Gastrocnemius medialis (tissue), 4 donors: Measurements from ENCODE around the gene GPR62.

Experiments
- POLR2A ChIP-seq, 2 donors: fragments of 450-650 bp; IDR thresholded peaks; one replicate each; pipeline ENCODE4 v1.6.1; 2017; ENCODE audit warnings: antibody characterized with exemption in 2 of 2, mild to moderate bottlenecking in 2 of 2, moderate library complexity in 2 of 2
- TF ChIP-seq, protein P1 (sequence below), 5 experiments: fragments of 450-650 bp in 3 of 5; fragments of 200-600 bp in 2 of 5; sonication (generic) in 2 of 5; IDR thresholded peaks in 4 of 5; conservative IDR thresholded peaks in 1 of 5; 1 replicate in 4 of 5; 2 replicates in 1 of 5; pipeline ENCODE4 v1.5.1; 2016 to 2019; ENCODE audit warnings: antibody characterized with exemption in 5 of 5, mild to moderate bottlenecking in 3 of 5, moderate library complexity in 3 of 5

DNA sequence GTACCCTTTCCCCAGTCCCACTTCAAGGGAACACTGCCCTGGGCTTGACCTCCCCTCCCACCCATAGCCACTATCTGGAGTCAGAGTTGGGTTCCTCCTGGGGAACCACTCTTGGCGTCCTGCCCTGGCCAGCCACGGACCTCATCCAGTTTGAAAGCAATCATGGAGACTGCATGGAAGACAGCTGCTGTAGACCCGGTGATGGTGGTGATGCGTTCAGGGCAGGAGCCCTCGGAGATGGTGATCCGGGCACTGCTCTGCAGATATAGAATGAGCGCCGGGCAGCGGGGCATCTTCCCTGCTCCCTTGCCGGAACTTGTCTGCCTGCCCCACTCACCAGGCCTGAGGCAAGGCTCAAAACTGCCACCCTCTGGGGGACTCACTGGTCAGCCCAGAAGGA, 5.2 kb downstream of the GPR62 start:
- TF ChIP-seq, protein P1, sequence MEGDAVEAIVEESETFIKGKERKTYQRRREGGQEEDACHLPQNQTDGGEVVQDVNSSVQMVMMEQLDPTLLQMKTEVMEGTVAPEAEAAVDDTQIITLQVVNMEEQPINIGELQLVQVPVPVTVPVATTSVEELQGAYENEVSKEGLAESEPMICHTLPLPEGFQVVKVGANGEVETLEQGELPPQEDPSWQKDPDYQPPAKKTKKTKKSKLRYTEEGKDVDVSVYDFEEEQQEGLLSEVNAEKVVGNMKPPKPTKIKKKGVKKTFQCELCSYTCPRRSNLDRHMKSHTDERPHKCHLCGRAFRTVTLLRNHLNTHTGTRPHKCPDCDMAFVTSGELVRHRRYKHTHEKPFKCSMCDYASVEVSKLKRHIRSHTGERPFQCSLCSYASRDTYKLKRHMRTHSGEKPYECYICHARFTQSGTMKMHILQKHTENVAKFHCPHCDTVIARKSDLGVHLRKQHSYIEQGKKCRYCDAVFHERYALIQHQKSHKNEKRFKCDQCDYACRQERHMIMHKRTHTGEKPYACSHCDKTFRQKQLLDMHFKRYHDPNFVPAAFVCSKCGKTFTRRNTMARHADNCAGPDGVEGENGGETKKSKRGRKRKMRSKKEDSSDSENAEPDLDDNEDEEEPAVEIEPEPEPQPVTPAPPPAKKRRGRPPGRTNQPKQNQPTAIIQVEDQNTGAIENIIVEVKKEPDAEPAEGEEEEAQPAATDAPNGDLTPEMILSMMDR (IDR thresholded peaks at IDR 0.05 in 4 of 5, conservative IDR thresholded peaks at IDR 0.05 in 1 of 5): no peak
- TF ChIP-seq POLR2A (IDR thresholded peaks at IDR 0.05): no peak
